Central memory CD4-positive, alpha-beta T cell (primary cell): ENCODE data around the gene FAM174B.

Source experiments
- DNase-seq: peaks from one replicate; pipeline ENCODE4 v3.0.0; 2022

The FAM174B gene

DNA sequence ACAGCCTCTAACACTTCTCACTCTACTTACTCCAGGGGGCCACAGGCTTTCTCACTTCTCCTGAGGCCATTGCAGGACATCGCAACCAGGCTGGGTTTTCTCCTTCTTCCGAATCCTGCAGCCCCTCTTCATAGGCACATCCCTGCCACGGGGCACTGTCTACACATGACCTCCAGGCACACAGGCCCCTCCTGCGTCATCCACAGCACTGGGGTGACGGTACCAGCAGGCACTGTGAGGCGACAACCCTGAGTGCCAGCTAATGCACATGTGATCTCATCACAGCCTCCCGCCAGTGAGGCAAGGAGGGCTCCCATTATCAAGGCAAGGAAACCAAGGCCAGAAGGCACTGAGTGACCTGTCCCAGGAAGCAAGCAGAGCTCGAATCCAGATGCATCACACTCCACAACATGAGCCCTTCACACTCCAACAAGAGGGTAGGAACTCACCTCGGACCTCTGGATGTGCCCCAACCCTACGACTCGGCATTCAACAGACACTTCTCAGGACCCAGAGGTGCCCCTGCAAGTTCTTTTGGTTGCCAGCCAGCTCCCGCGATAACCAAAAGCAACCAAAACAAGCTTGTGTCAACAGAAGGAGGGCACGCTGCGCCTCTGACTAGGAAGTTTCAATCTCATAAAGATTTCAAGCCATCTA is 16.7 kb downstream of the FAM174B start:
- no peak for DNase-seq

DNA sequence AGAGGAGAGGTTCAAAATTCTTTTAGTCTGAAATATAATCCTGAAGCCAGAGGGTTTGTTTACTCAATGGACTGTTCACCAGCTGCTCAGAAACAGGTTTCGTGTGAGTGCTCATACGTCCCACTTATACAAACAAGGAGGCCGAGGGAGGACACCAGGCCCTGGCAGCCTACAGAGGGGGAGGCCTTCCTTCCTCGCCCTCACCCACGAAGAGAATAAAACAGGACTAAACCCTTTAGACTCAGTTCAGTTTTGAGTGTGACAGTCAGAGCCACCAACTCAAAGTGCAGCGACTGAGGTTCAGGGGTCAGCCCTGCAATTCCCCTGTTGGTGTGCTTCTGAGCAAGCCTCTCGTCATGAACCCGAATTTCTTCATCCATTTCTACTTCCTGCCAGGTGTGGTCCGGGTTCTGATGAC is 17.3 kb downstream of the FAM174B start:
- no peak for DNase-seq

- no peak for DNase-seq
These were observed 17.9 kb downstream of the FAM174B start for GRCh38 chr15:92637626-92638025.

GRCh38 chr15:92636908-92637481 is 18.6 kb downstream of the FAM174B start:
- no peak for DNase-seq

DNA sequence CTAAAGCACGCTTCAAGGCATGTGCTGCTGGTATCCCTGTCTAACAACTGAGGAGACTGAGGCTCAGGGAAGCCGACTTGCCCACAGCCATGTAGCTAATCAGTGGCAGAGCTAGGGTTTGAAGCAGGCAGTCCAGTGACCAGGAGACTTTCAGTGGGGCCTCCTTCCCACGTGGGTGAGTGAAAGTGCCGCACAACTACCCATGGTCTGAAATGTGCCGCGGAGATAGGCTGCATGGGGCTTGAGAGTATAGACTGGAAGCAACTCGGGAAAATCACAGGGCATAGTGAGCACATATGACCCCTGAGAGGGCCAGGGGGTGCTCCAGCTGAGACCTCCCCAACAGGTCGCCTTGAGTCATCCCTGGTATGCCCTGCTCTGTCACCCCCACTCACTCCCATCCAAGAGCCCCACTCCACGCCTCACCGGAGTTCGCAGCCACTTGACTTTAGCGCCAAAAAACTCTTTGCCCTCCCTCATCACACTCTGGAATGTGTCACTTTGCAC is 19.1 kb downstream of the FAM174B start:
- no peak for DNase-seq

DNA sequence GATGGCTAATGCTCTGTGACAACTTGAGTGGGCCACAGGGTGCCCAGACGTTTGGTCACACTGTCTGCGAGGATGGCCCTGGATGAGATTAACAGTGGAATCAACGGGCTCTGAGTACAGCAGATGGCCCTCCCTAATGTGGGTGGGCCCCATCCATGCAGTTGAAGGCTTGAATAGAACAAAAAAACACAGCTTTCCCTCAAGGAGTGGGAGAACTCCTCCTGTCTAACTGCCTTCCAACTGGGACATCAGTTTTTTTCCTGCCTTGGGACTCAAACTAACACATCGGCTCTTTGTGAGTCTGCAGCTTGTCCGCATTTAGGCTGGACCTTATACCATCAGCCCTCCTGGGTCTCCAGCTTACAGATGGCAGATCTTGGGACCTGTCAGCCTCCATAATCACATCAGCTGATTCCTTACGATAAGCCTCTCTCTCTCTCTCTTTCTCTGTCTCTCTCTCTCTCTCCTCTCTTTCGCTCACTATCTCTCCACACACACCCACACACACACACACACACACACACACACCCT is 20.8 kb downstream of the FAM174B start:
- no peak for DNase-seq

GRCh38 chr15:92634060-92634459 is 21.5 kb downstream of the FAM174B start:
- no peak for DNase-seq

- DNase-seq, result no peak
These were observed 22.2 kb downstream of the FAM174B start for GRCh38 chr15:92633418-92633817.

DNA sequence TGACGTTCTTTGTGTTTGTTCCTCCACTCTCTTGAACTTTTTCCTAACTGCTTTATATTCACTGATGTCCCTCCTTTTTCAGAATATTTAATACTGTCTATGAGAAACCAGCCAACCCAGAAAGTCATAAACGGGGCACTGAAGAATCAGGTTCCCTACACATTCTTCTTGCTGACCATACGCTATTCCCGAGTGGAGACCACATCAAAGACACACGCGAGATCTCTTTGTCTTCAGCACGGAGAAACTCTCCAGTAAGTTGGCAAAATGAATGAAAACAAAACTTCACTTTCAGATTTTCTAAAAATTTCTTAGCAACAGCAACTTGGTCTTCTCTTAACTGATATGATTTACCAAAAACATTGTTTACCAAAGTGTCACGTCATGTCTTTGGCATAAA is 22.6 kb downstream of the FAM174B start:
- DNase-seq, result no peak

DNA sequence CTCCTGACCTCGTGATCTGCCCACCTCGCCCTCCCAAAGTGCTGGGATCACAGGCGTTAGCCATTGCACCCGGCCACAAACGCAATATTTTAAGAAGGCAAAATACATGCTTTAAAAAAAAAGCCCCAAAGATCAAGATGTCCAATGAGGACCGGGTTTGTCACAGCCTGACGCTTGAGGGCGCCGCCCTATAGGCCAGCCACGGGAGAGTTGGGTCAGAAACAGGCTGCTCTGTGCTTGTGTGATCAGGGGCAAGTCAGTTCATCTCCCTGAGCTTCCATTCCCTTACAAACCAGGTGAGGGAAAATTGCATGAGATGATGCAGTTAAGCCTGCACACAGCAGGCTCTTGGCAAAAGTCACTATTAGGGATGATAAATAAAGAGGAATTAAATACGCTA is 23.9 kb downstream of the FAM174B start:
- no peak for DNase-seq

- DNase-seq, result no peak
These were observed 25.5 kb downstream of the FAM174B start for GRCh38 chr15:92629975-92630626.

DNA sequence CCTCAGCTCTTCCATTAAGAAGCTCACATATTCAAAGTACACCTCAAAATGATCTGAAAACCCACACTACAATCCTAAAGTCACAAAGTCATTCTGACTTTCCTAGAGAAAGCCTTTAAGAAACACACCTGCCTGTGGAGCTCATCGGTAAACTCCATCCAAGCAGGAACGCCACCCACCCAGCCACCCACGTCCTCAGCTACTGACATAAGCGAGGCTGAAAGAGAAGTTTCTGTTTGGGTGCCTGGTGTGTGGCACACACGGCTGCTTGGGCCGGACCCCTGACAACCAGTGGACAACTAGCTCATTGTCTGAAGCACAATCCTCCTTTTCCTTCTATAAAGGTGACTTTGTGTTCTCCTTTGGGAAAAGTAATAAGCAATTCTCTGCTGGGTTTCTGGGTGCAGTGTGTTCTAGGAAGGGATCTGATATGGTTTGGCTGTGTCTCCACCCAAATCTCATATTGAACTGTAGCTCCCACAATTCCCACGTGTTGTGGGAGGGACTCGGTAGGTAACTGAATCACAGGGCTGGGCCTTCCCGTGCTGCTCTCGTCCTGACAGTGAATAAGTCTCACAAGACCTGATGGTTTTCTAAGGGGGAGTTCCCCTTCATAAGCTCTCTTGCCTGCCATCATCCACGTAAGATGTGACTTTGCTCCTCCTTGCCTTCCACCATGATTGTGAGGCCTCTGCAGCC is 26.1 kb downstream of the FAM174B start:
- DNase-seq, result no peak

- DNase-seq, result no peak
These were observed 28.6 kb downstream of the FAM174B start for GRCh38 chr15:92627014-92627413.

GRCh38 chr15:92625251-92625980 is 30.2 kb downstream of the FAM174B start:
- no peak for DNase-seq

DNA sequence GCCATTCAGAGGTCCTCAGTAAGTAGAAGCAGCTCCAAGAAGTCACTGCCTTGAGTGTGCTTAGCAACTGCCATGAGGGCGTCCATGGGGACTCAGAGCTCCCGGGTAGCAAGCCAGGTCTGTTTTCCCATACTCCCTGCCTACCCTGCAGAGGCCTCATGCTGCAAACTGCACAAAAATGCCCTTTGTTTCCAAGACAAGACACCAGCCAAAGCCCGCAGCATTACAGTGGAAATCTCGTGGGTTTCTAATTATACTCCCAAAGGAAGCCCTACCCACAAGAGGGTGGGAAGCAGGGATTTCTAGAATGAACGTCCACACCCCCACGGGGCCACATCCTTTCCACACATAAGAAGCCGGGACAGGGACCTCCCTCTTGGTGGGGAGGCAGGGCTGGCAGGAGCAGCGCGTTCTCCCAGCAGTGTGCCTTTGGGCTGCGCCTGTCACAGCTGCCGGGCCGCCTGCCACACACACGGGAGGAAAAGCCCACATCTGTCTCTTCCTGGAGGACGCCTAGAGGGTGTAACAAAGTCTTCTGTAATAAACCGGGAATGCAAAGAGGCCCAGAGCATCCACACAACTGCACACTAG is 31.1 kb downstream of the FAM174B start:
- DNase-seq, result no peak

- DNase-seq, result no peak
These were observed 32.1 kb downstream of the FAM174B start for GRCh38 chr15:92623435-92623834.

DNA sequence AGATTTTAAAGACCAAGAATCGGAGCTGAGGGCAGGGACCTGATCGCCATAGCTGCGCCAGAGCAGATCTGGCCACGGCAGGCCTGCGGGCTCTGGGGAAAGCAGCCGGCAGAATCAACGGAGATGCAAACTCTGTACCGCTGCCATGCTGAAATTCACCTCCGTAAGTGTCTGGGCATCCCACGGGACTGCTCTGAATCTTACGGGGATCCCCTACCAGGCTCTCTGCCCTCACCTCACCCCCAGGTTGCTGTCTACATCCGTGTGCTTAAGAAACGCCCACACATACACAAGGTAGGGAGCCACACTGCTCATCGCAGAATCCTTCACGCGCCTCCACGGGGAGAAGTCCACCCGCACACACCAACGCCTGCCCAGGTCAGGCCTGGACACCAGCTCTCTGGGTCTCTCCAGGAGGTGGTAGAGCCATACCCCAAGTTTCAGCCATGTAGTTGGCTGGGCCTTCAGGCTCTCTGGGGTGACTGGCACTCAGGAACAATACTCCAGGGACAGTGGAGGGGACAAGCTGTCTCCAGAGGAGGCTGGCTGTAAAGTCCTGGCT is 33.5 kb downstream of the FAM174B start:
- DNase-seq, result no peak

DNA sequence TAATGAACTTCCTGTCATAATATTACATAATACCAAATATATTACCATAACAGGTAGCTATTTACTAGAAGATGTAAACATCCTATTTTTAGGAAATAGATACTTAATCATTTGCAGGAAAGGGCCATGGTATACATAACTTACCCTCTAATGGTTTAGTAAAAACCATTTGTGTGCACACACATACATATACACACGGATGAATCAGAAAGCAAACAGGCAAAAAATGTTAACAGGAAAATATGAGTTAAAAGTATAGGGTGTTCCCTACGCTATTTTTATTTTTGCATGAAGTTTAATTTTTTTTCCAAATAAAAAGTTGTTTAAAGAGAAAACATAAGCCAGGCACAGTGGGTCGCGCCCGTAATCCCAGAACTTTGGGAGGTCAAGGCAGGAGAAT is 34.6 kb downstream of the FAM174B start:
- no peak for DNase-seq

DNA sequence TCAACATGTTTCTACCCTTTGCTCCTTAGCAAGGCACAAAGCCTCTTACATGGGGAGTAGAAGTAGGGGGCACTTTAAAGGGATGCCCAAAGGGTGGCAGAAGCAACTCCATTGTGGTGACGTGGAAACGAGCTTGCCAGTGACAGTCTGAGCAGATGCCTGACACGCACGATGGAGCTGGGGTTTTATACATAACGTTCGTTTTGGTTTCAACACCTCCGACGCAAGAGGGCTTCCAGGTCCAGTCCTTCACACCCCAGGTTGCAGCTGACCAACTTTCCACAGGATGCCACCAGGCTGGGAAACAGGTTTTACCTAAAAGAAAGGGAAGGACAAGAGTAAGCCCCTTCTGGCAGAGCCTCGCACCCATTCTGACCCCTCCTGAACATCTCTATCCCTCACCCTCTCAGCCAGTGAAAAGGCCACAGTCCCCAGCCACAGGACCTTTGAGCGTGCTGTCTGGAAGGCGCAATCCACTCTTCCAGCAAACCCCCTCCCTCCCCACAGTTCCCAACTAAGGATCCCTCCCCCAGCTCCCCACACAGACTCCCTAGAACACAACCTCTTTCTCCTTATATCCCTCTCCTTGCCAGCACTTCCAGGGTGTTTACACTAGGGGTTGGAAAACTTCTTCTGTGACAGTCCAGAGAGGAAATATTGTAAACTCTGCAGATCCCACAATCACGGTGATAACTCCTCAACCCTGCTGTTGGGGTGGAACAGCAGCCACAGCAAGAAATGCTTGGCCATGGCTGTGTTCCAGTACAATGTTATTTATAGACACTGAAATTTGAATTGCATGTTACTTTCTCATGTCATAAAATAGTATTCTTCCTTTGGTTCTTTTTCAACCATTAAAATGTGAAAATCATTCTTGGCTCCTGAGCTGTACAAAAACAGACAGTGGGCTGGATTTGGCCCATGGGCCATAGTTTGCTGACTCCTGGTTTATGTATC is 36.2 kb downstream of the FAM174B start:
- no peak for DNase-seq
